B cell (primary cell): ENCODE data around the gene KRTAP4-3. TPM values are rescaled to one million over a fixed set of nuclear protein-coding genes. Genes with fewer than 3 reads are reported as not detected.

Experiments used
- ATAC-seq: fragments of 200-7000 bp; cut with Tn5 transposase; one replicate; pipeline ENCODE4 v1.10.0; 2021; ENCODE audit warnings: low read depth, mild to moderate bottlenecking, moderate number of reproducible peaks, moderate library complexity
- CTCF ChIA-PET: fragments of 350-600 bp; sonication (Branson Sonifier 250); formaldehyde crosslinking; loops from one replicate; lab custom pipeline; 2021; ENCODE audit warnings: antibody characterized with exemption, inconsistent platforms; lab: Charles Lee
- POLR2A ChIA-PET: fragments of 350-600 bp; sonication (Branson Sonifier 250); formaldehyde crosslinking; loops from one replicate; lab custom pipeline; 2021; ENCODE audit warnings: antibody characterized with exemption; lab: Charles Lee
- DNase-seq: peaks from one replicate; pipeline ENCODE4 v3.0.0; 2013
- H2AFZ ChIP-seq: 2 replicates; pipeline ENCODE4 v1.6.1; 2012; ENCODE audit warnings: mild to moderate bottlenecking, low read depth, low read length; ENCODE audit not compliant: insufficient read depth, poor library complexity, severe bottlenecking
- H3K27ac ChIP-seq, 2 donors: 1 replicate in 1 of 2; 2 replicates in 1 of 2; pipeline ENCODE4 v1.5.1; 2012 to 2013; ENCODE audit warnings: low read length in 2 of 2, mild to moderate bottlenecking in 2 of 2, moderate library complexity in 1 of 2
- H3K27me3 ChIP-seq, 4 experiments: fragments of 200-600 bp in 1 of 4; sonication (generic) in 1 of 4; replicated peaks in 1 of 4; 1 replicate in 2 of 4; 2 replicates in 2 of 4; pipeline versions ENCODE4 v1.6.1 to v1.7.0; 2013 to 2016; ENCODE audit warnings: low read length in 3 of 4, mild to moderate bottlenecking in 2 of 4, mixed read lengths in 1 of 4, moderate library complexity in 1 of 4; ENCODE audit not compliant: insufficient read depth in 4 of 4, control insufficient read depth in 3 of 4; ENCODE audit errors: control extremely low read depth in 1 of 4
- H3K36me3 ChIP-seq, 2 experiments: replicated peaks in 1 of 2; 1 replicate in 1 of 2; 2 replicates in 1 of 2; pipeline versions ENCODE4 v1.6.1 to v1.7.1; 2013; ENCODE audit warnings: low read length in 1 of 2; ENCODE audit not compliant: insufficient read depth in 2 of 2, control insufficient read depth in 1 of 2; ENCODE audit errors: control extremely low read depth in 1 of 2, extremely low read depth in 1 of 2
- H3K4me1 ChIP-seq, 2 donors: fragments of 200-600 bp in 1 of 2; sonication (generic) in 1 of 2; 1 replicate in 1 of 2; 2 replicates in 1 of 2; pipeline versions ENCODE4 v1.5.1 to v1.6.1; 2013 to 2017; ENCODE audit warnings: low read length in 2 of 2; ENCODE audit not compliant: control insufficient read depth in 2 of 2, insufficient read depth in 2 of 2
- H3K4me2 ChIP-seq: replicated peaks from 2 replicates; pipeline ENCODE3; 2012; ENCODE audit warnings: mild to moderate bottlenecking, low read depth, low read length; ENCODE audit not compliant: poor library complexity, severe bottlenecking
- H3K4me3 ChIP-seq, 5 experiments: fragments of 200-600 bp in 1 of 5; sonication (generic) in 1 of 5; 1 replicate in 3 of 5; 2 replicates in 2 of 5; pipeline versions ENCODE4 v1.5.1 to v1.7.0; 2011 to 2016; ENCODE audit warnings: low read length in 4 of 5, mild to moderate bottlenecking in 4 of 5, low read depth in 2 of 5, control low read depth in 1 of 5, moderate library complexity in 1 of 5; ENCODE audit not compliant: insufficient read depth in 1 of 5; ENCODE audit errors: control extremely low read depth in 1 of 5, extremely low read depth in 1 of 5
- H3K79me2 ChIP-seq: fragments of 200-600 bp; sonication (generic); one replicate; pipeline ENCODE4 v1.6.0; 2016; ENCODE audit warnings: low read length; ENCODE audit not compliant: control insufficient read depth, insufficient read depth
- H3K9ac ChIP-seq: fragments of 200-600 bp; sonication (generic); 2 replicates; pipeline ENCODE4 v1.6.1; 2017; ENCODE audit warnings: mild to moderate bottlenecking, low read length, moderate library complexity
- H3K9me3 ChIP-seq, 3 donors: one replicate each; pipeline versions ENCODE4 v1.6.1 to v1.7.1; 2013; ENCODE audit warnings: low read length in 2 of 3; ENCODE audit not compliant: control insufficient read depth in 2 of 3, insufficient read depth in 1 of 3; ENCODE audit errors: control extremely low read depth in 1 of 3
- H4K20me1 ChIP-seq: 2 replicates; pipeline ENCODE4 v1.6.0; 2012; ENCODE audit warnings: mild to moderate bottlenecking, low read length; ENCODE audit not compliant: insufficient read depth, control insufficient read depth, poor library complexity, severe bottlenecking
- H3K27ac Mint-ChIP-seq: one replicate; pipeline ENCODE4 v1.8.0; 2021; ENCODE audit warnings: mixed read lengths
- H3K27me3 Mint-ChIP-seq: one replicate; pipeline ENCODE4 v1.8.0; 2021; ENCODE audit warnings: mixed read lengths
- H3K4me1 Mint-ChIP-seq: one replicate; pipeline ENCODE4 v1.8.0; 2021; ENCODE audit warnings: mixed read lengths
- H3K4me3 Mint-ChIP-seq: one replicate; pipeline ENCODE4 v1.8.0; 2021; ENCODE audit warnings: mixed read lengths
- H3K9me3 Mint-ChIP-seq: one replicate; pipeline ENCODE4 v1.8.0; 2022; ENCODE audit warnings: mixed read lengths; ENCODE audit not compliant: insufficient read depth
- EZH2 ChIP-seq: IDR thresholded peaks from 2 replicates; pipeline ENCODE4 v1.6.1; 2012; ENCODE audit warnings: borderline replicate concordance, low read depth, mild to moderate bottlenecking, moderate library complexity, low read length; ENCODE audit not compliant: insufficient read depth, poor library complexity, severe bottlenecking
- WGBS: methylation state at CpG from one replicate; pipeline ENCODE4 v1.1.5; 2013; ENCODE audit warnings: missing lambda C conversion rate; ENCODE audit not compliant: insufficient coverage; 5-methylcytosine and 5-hydroxymethylcytosine counted together
- intact Hi-C: fragments of 100-400 bp; cut with micrococcal nuclease; formaldehyde crosslinking; loops from one replicate; pipeline ENCODE4 v1.10.0; 2022
- polyA plus RNA-seq: library from polyadenylated mRNA; depleted of rRNA; stranded (reverse); fragments of >200 nt; gene quantifications from 2 replicates; pipeline ENCODE4 v1.2.3, GENCODE V29; 2012
- total RNA-seq, 2 donors: library from RNA; stranded (reverse); fragments of 120-200 nt in 1 of 2; gene quantifications; 1 replicate in 1 of 2; 2 replicates in 1 of 2; pipeline versions ENCODE4 v1.2.3 to v1.2.4, GENCODE V29; 2013 to 2022
- TF ChIP-seq, protein P1 (sequence below): fragments of 200-600 bp; IDR thresholded peaks from one replicate; pipeline ENCODE4 v1.8.0; 2022; ENCODE audit warnings: antibody characterized with exemption, mild to moderate bottlenecking

Gene KRTAP4-3
- total and polyA plus RNA-seq, 2 donors (not counting 1 experiment from before 2014, with no cell fraction given): not detected

DNA sequence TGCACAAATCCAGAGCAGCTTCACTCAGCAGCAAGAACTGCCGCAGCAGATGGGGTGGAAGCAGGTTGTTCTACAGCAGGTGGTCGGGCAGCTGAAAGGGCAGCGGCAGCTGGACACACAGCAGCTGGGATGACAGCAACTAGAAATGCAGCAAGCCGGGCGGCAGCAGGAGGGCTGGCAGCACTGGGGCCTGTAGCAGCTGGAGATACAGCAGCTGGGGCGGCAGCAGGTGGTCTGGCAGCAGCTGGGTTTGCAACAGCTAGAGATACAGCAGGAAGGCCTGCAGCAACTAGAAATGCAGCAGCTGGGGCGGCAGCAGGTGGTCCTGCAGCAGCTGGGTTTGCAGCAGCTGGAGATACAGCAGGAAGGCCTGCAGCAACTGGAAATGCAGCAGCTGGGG is 460 bp downstream of the KRTAP4-3 start:
- Mint-ChIP-seq H3K4me3 (no peak overlapping the region), H3K27me3 (peaks cover 10% of the 10 kb centered on the region), H3K9me3 (no peaks in the 10 kb centered on the region), H3K27ac (no peak overlapping the region), H3K4me1 (no peaks in the 10 kb centered on the region)
- ChIA-PET CTCF (no interaction called here), POLR2A (no interaction called here)
- Histone ChIP-seq H3K4me2 (no peak overlapping the region), H3K9me3 (peaks cover 0 to 6% (median 0%) of the 10 kb centered on the region in 3 donors), H2AFZ (no peak overlapping the region), H3K79me2 (no peaks in the 10 kb centered on the region), H3K27ac (no peak overlapping the region), H3K27me3 (no peaks in the 10 kb centered on the region), H3K4me1 (no peaks in the 10 kb centered on the region), H4K20me1 (no peaks in the 10 kb centered on the region), H3K9ac (no peak overlapping the region), H3K4me3 (no peak overlapping the region), H3K36me3 (no peaks in the 10 kb centered on the region)
- no peak for ATAC-seq
- intact Hi-C loops: no loop called here
- DNase-seq: no peak
- WGBS: 96% methylated on average over 7 of the region's 7 CpGs
- no peak for TF ChIP-seq EZH2
- TF ChIP-seq, protein P1, sequence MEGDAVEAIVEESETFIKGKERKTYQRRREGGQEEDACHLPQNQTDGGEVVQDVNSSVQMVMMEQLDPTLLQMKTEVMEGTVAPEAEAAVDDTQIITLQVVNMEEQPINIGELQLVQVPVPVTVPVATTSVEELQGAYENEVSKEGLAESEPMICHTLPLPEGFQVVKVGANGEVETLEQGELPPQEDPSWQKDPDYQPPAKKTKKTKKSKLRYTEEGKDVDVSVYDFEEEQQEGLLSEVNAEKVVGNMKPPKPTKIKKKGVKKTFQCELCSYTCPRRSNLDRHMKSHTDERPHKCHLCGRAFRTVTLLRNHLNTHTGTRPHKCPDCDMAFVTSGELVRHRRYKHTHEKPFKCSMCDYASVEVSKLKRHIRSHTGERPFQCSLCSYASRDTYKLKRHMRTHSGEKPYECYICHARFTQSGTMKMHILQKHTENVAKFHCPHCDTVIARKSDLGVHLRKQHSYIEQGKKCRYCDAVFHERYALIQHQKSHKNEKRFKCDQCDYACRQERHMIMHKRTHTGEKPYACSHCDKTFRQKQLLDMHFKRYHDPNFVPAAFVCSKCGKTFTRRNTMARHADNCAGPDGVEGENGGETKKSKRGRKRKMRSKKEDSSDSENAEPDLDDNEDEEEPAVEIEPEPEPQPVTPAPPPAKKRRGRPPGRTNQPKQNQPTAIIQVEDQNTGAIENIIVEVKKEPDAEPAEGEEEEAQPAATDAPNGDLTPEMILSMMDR: no peak

DNA sequence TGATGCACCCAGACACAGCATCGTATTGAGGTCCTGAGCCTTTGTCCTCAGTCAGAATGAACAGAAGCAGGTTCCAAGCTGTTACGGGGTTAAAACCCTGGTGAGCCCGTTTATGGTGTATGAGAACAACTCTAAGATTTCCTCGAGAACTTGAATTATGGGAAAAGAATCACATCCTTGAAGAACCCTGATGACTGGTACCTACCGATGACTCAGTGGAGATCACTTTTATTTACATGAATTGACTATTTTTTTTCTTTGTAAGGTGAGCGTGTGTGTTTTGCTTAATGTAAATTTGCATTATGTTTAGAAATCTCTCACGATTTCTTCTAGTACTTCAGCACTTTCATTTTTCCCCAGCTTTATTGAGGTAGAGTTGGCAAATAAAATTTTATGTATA is 4.2 kb downstream of the KRTAP4-3 start:
- no peaks in the 10 kb centered on the region for H3K4me1 Mint-ChIP-seq
- POLR2A ChIA-PET: no interaction called here
- TF ChIP-seq, protein P1: no peak
- no peak for TF ChIP-seq EZH2

More for the DNA sequence above, 4.2 kb downstream of the KRTAP4-3 start:
- intact Hi-C loops: no loop called here
- ATAC-seq (no peak), DNase-seq (no peak)
- H3K4me3 Mint-ChIP-seq: no peak overlapping the region
- CTCF ChIA-PET: no interaction called here
- Histone ChIP-seq H3K27me3 (no peaks in the 10 kb centered on the region), H3K9ac (no peak overlapping the region), H3K36me3 (no peaks in the 10 kb centered on the region), H3K4me1 (no peaks in the 10 kb centered on the region), H3K4me3 (no peak overlapping the region), H4K20me1 (no peaks in the 10 kb centered on the region), H3K79me2 (no peaks in the 10 kb centered on the region), H3K4me2 (no peak overlapping the region), H2AFZ (no peak overlapping the region), H3K9me3 (peaks cover 0 to 6% (median 0%) of the 10 kb centered on the region in 3 donors), H3K27ac (no peak overlapping the region)
- no peaks in the 10 kb centered on the region for H3K9me3 Mint-ChIP-seq
- H3K27ac Mint-ChIP-seq: no peak overlapping the region
- H3K27me3 Mint-ChIP-seq: peaks cover 22% of the 10 kb centered on the region
- WGBS: 95% methylated on average over 5 of the region's 7 CpGs
